Spinal cord (tissue), 10 donors: ENCODE data around the gene UCK1. TPM values are rescaled to one million over a fixed set of nuclear protein-coding genes. Genes with fewer than 3 reads are reported as not detected.

Experiments
- DNase-seq, 6 donors: peaks; one replicate each; pipeline versions ENCODE4 v3.0.0 to v3.0.0-alpha.2; 2013 to 2015; ENCODE audit warnings: low spot score in 6 of 6, low read depth in 4 of 6
- H3K27ac ChIP-seq: one replicate; pipeline ENCODE4 v1.5.1; 2013; ENCODE audit warnings: low read depth, low read length, control low read depth
- H3K27me3 ChIP-seq: one replicate; pipeline ENCODE4 v1.6.1; 2013; ENCODE audit warnings: low read length; ENCODE audit not compliant: control insufficient read depth, insufficient read depth
- H3K36me3 ChIP-seq: one replicate; pipeline ENCODE4 v1.6.1; 2013; ENCODE audit warnings: low read length; ENCODE audit not compliant: control insufficient read depth, insufficient read depth
- H3K4me1 ChIP-seq: one replicate; pipeline ENCODE4 v1.6.1; 2013; ENCODE audit warnings: low read length; ENCODE audit not compliant: control insufficient read depth, insufficient read depth
- H3K4me3 ChIP-seq: one replicate; pipeline ENCODE4 v1.5.1; 2013; ENCODE audit warnings: low read depth, low read length, control low read depth
- H3K9me3 ChIP-seq: one replicate; pipeline ENCODE4 v1.6.1; 2013; ENCODE audit warnings: low read length; ENCODE audit not compliant: control insufficient read depth, insufficient read depth
- WGBS: methylation state at CpG from one replicate; pipeline ENCODE4 v1.1.5; 2013; ENCODE audit warnings: missing lambda C conversion rate; ENCODE audit not compliant: insufficient coverage; 5-methylcytosine and 5-hydroxymethylcytosine counted together
- polyA plus RNA-seq, 2 donors: library from polyadenylated mRNA; unstranded; fragments of 120-200 nt; gene quantifications; one replicate each; pipeline ENCODE4 v1.2.1, GENCODE V29; 2013; ENCODE audit not compliant: insufficient read length in 2 of 2
- total RNA-seq, 2 donors: library from RNA; depleted of rRNA in 1 of 2; stranded (reverse); fragments of 120-200 nt in 1 of 2; fragments of >200 nt in 1 of 2; gene quantifications; one replicate each; pipeline versions ENCODE4 v1.2.3 to v1.2.4, GENCODE V29; 2013 to 2014
- donor health status: healthy.

UCK1 gene
- total and polyA plus RNA-seq, 4 donors: 14.2 to 57.7 (median 45.9) TPM

DNA sequence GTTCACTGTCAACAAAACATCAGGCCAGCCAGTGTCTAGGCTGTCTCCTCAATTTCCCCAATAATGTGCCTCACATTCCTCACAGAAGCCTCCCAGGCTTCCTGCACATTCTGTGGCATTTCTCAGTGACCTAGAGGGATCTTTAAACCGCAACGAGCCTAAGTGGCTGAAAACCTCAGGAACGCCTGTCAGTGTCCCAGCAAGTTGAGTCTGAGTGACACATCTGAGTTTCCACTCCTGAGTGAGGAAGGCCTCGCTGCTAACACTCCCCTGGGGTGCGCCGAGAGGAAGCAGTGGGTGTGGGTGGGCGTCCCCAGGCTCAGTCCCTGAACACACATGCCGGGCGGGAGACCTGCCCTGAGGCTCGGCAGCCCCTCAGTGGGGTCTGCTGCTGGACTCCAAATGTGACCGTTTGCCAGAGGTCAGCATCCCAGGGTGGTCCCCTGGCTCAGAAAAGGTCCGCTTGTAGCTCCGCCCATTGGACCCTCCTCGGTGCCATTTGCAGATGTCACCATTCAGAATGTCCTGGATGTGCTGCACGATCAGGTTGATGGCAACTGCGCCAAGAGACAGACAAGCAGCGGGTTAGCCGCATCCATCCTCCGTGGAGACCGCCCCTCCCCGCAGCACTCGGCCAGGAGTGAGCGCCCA, 6.3 kb downstream of the UCK1 start:
- Histone ChIP-seq H3K9me3 (no peaks in the 10 kb centered on the region), H3K4me3 (no peak overlapping the region), H3K27ac (no peak overlapping the region), H3K27me3 (no peaks in the 10 kb centered on the region), H3K4me1 (peaks cover 40% of the 10 kb centered on the region), H3K36me3 (peaks cover 99% of the 10 kb centered on the region)
- 81% methylated on average over 22 of the region's 23 CpGs for WGBS
- DNase-seq: no peak

DNA sequence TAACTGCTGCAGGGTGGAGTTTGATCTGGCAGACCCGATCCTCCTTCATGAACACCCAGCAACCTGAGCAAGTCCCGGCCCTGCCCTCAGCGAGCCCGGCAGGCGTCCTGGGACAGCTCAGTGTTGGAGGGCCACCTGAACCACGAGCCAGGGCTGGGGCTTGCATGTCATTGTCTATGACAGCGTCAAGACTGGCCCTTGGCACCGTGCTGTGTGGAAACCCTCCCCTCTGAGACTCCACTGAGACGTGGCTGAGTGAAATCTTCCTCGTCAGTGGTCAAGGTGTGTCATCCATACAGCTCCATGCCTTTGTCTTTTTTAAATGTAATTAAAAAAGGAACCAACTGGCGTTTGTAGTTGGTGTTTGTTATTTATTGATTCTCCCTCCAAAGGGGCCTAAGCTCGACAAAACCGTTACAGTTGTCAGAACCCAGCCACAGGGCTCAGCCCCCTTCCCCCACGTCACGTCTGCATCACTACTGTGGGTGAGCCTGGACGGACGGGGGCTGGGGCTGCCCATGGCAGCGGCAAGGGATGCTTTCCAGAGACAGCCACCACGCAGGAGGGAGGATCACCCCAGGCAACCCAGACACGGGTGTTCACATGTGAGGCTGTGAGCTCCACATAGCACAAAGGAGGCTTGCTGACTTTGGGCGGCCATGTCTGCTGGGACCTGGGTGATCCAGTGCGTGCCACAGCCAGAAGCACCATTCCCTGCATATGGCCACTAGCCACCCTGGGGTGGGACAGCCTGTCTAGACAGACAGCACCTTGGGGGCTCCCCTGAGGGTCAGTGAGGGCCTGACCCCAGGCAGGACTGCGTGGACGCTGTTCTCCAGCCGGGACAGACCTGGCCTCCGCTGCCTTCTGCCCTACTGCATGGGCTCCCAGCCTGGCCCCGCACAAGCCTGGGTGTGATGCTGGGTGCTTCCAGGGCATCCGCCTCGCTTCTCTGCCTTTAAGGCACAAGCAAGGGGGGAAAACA, 7.3 kb downstream of the UCK1 start:
- no peak overlapping the region for H3K27ac ChIP-seq

GRCh38 chr9:131523086-131523388, 8.0 kb downstream of the UCK1 start:
- DNase-seq: no peak
- H3K27ac ChIP-seq: no peak overlapping the region
- no peaks in the 10 kb centered on the region for H3K27me3 ChIP-seq
- 86% methylated on average over 9 of the region's 9 CpGs for WGBS
- H3K36me3 ChIP-seq: peaks cover 99% of the 10 kb centered on the region
- H3K4me1 ChIP-seq: peaks cover 31% of the 10 kb centered on the region
- H3K9me3 ChIP-seq: no peaks in the 10 kb centered on the region
- no peak overlapping the region for H3K4me3 ChIP-seq

More for the DNA sequence above, 7.3 kb downstream of the UCK1 start:
- no peaks in the 10 kb centered on the region for H3K27me3 ChIP-seq
- peaks cover 29% of the 10 kb centered on the region for H3K4me1 ChIP-seq
- no peak for DNase-seq
- WGBS: 86% methylated on average over 19 of the region's 29 CpGs
- H3K9me3 ChIP-seq: no peaks in the 10 kb centered on the region
- peaks cover 99% of the 10 kb centered on the region for H3K36me3 ChIP-seq
- no peak overlapping the region for H3K4me3 ChIP-seq

- no peaks in the 10 kb centered on the region for H3K9me3 ChIP-seq
- no peaks in the 10 kb centered on the region for H3K27me3 ChIP-seq
- H3K27ac ChIP-seq: no peak overlapping the region
- H3K4me1 ChIP-seq: peaks cover 37% of the 10 kb centered on the region
- H3K36me3 ChIP-seq: peaks cover 99% of the 10 kb centered on the region
- no peak for DNase-seq
- 94% methylated on average over 29 of the region's 29 CpGs for WGBS
- H3K4me3 ChIP-seq: no peak overlapping the region
These were observed 8.6 kb downstream of the UCK1 start for GRCh38 chr9:131522257-131523085.

GRCh38 chr9:131521822-131522221, 9.2 kb downstream of the UCK1 start:
- peaks cover 99% of the 10 kb centered on the region for H3K36me3 ChIP-seq
- no peaks in the 10 kb centered on the region for H3K9me3 ChIP-seq
- peaks cover 34% of the 10 kb centered on the region for H3K4me1 ChIP-seq
- 100% methylated on average over 10 of the region's 13 CpGs for WGBS
- no peaks in the 10 kb centered on the region for H3K27me3 ChIP-seq
- no peak overlapping the region for H3K4me3 ChIP-seq
- H3K27ac ChIP-seq: no peak overlapping the region
- no peak for DNase-seq

GRCh38 chr9:131521203-131521602, 9.9 kb downstream of the UCK1 start:
- H3K27ac ChIP-seq: no peak overlapping the region
- no peak overlapping the region for H3K4me3 ChIP-seq
- WGBS: 83% methylated on average over 3 of the region's 10 CpGs
- H3K36me3 ChIP-seq: peaks cover 99% of the 10 kb centered on the region
- DNase-seq: no peak
- H3K4me1 ChIP-seq: peaks cover 27% of the 10 kb centered on the region
- H3K27me3 ChIP-seq: no peaks in the 10 kb centered on the region
- H3K9me3 ChIP-seq: no peaks in the 10 kb centered on the region

GRCh38 chr9:131520503-131520902, 10.6 kb downstream of the UCK1 start:
- WGBS: 76% methylated on average over 15 of the region's 16 CpGs
- no peak for DNase-seq
- Histone ChIP-seq H3K27me3 (no peaks in the 10 kb centered on the region), H3K4me3 (no peak overlapping the region), H3K4me1 (peaks cover 20% of the 10 kb centered on the region), H3K27ac (no peak overlapping the region), H3K9me3 (no peaks in the 10 kb centered on the region), H3K36me3 (peaks cover 99% of the 10 kb centered on the region)

- DNase-seq: no peak
- Histone ChIP-seq H3K36me3 (peaks cover 99% of the 10 kb centered on the region), H3K27ac (no peak overlapping the region), H3K4me1 (peaks cover 10% of the 10 kb centered on the region), H3K9me3 (no peaks in the 10 kb centered on the region), H3K4me3 (no peak overlapping the region), H3K27me3 (no peaks in the 10 kb centered on the region)
- WGBS: 97% methylated on average over 15 of the region's 20 CpGs
These were observed 12.5 kb downstream of the UCK1 start for GRCh38 chr9:131518553-131518952.

DNA sequence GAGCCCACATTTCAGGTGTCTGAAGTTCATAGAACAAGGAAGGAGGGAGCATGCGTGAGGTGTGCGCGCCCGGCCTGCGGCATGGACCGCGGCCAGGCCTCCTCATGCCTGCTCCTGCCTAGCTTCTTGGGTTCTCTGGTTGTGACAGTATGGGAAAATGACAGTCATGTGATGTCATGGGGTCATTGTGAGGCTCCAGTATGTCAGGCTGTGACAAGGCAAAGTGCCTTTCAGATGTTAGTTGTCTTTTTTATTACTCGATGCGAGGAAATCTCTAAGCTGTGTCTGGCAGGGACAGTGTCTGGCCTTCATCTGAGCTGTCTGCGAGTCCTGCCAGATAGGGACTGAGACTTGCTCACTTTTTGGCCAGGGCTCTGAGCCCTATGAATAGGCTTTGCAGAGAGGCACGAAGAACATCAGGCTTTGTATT, 13.3 kb downstream of the UCK1 start:
- DNase-seq: peak in 1 of 6 donors; percentile 36
- Histone ChIP-seq H3K36me3 (peaks cover 99% of the 10 kb centered on the region), H3K4me1 (peaks cover 10% of the 10 kb centered on the region), H3K27me3 (no peaks in the 10 kb centered on the region), H3K27ac (no peak overlapping the region), H3K4me3 (no peak overlapping the region), H3K9me3 (no peaks in the 10 kb centered on the region)
- 95% methylated on average over 11 of the region's 11 CpGs for WGBS
